BLaER1 (cell line): Measurements from ENCODE around the gene ADGRA1.

Experiments used
- H3K27ac ChIP-seq: shearing (Covaris generic); formaldehyde crosslinking; 2 replicates; pipeline ENCODE4 v1.8.1; 2022
- H3K27me3 ChIP-seq: shearing (Covaris generic); formaldehyde crosslinking; 2 replicates; pipeline ENCODE4 v1.8.1; 2022
- H3K36me3 ChIP-seq: shearing (Covaris generic); formaldehyde crosslinking; 2 replicates; pipeline ENCODE4 v1.8.1; 2022
- H3K4me1 ChIP-seq: shearing (Covaris generic); formaldehyde crosslinking; 2 replicates; pipeline ENCODE4 v1.8.1; 2022
- H3K4me2 ChIP-seq: shearing (Covaris generic); formaldehyde crosslinking; 2 replicates; pipeline ENCODE4 v1.8.1; 2022
- H3K4me3 ChIP-seq: shearing (Covaris generic); formaldehyde crosslinking; 2 replicates; pipeline ENCODE4 v1.8.1; 2022
- H3K9ac ChIP-seq: shearing (Covaris generic); formaldehyde crosslinking; 2 replicates; pipeline ENCODE4 v1.8.1; 2022
- H3K9me3 ChIP-seq: shearing (Covaris generic); formaldehyde crosslinking; 2 replicates; pipeline ENCODE4 v1.8.1; 2022
- H4K20me1 ChIP-seq: shearing (Covaris generic); formaldehyde crosslinking; 2 replicates; pipeline ENCODE4 v1.8.1; 2022
- Cebpa-rat ChIP-seq: shearing (Covaris generic); IDR thresholded peaks from 2 replicates; pipeline ENCODE4 v1.8.1; 2022

ADGRA1 gene

GRCh38 chr10:133159611-133159949 lies 71.9 kb downstream of the ADGRA1 start:
- no peaks in the 10 kb centered on the region for H3K9me3 ChIP-seq
- H3K4me3 ChIP-seq, result no peak overlapping the region
- H3K4me1 ChIP-seq, result peaks cover 57% of the 10 kb centered on the region
- no peaks in the 10 kb centered on the region for H3K36me3 ChIP-seq
- H4K20me1 ChIP-seq, result peaks cover 37% of the 10 kb centered on the region
- no peak overlapping the region for H3K27ac ChIP-seq
- H3K4me2 ChIP-seq, result peak overlapping the region; percentile 57
- no peak for TF ChIP-seq Cebpa-rat
- peaks cover 36% of the 10 kb centered on the region for H3K27me3 ChIP-seq
- no peak overlapping the region for H3K9ac ChIP-seq

- Histone ChIP-seq H3K4me3 (peak within 1 kb of the TSS; percentile 70), H3K27me3 (peaks cover 36% of the 10 kb centered on the region), H3K36me3 (no peaks in the 10 kb centered on the region), H3K4me2 (peak within 1 kb of the TSS; percentile 100), H3K9me3 (no peaks in the 10 kb centered on the region), H3K4me1 (peaks cover 63% of the 10 kb centered on the region), H3K9ac (peak within 1 kb of the TSS; percentile 34; the same call in 1 of the 2 replicates), H3K27ac (0 out of 2 replicates have a peak within 1 kb of the TSS, but pooled peaks have one; percentile 30), H4K20me1 (peaks cover 37% of the 10 kb centered on the region)
- no peak for TF ChIP-seq Cebpa-rat
Observed at GRCh38 chr10:133159950-133160825, 72.5 kb downstream of the ADGRA1 start, which contains the start of gene KNDC1. KNDC1 (plus strand) TSS chr10:133160219; CDS start chr10:133160468, 249 bp downstream.

- Histone ChIP-seq H3K27me3 (peaks cover 36% of the 10 kb centered on the region), H3K36me3 (no peaks in the 10 kb centered on the region), H4K20me1 (peaks cover 37% of the 10 kb centered on the region), H3K9me3 (no peaks in the 10 kb centered on the region), H3K9ac (peak overlapping the region; percentile 34; the same call in 1 of the 2 replicates), H3K4me3 (peak overlapping the region; percentile 70), H3K4me2 (peak overlapping the region; percentile 100), H3K4me1 (peaks cover 63% of the 10 kb centered on the region), H3K27ac (no peak overlapping the region)
- TF ChIP-seq Cebpa-rat, result no peak
Observed at GRCh38 chr10:133160826-133161471, 73.2 kb downstream of the ADGRA1 start.

GRCh38 chr10:133161486-133162109 lies 73.9 kb downstream of the ADGRA1 start:
- H3K4me3 ChIP-seq, result peak overlapping the region; percentile 70
- TF ChIP-seq Cebpa-rat, result no peak
- H3K27me3 ChIP-seq, result peaks cover 36% of the 10 kb centered on the region
- H3K27ac ChIP-seq, result no peak overlapping the region
- peaks cover 37% of the 10 kb centered on the region for H4K20me1 ChIP-seq
- H3K9me3 ChIP-seq, result no peaks in the 10 kb centered on the region
- peak overlapping the region; percentile 100 for H3K4me2 ChIP-seq
- H3K9ac ChIP-seq, result no peak overlapping the region
- H3K4me1 ChIP-seq, result peaks cover 63% of the 10 kb centered on the region
- H3K36me3 ChIP-seq, result no peaks in the 10 kb centered on the region

GRCh38 chr10:133162178-133162909 lies 74.6 kb downstream of the ADGRA1 start:
- no peak overlapping the region for H3K9ac ChIP-seq
- peaks cover 63% of the 10 kb centered on the region for H3K4me1 ChIP-seq
- H3K9me3 ChIP-seq, result no peaks in the 10 kb centered on the region
- peak overlapping the region; percentile 100 for H3K4me2 ChIP-seq
- no peaks in the 10 kb centered on the region for H3K36me3 ChIP-seq
- H3K27me3 ChIP-seq, result peaks cover 33% of the 10 kb centered on the region
- H3K4me3 ChIP-seq, result peak overlapping the region; percentile 70; the same call in 1 of the 2 replicates
- H4K20me1 ChIP-seq, result peaks cover 37% of the 10 kb centered on the region
- H3K27ac ChIP-seq, result no peak overlapping the region
- no peak for TF ChIP-seq Cebpa-rat

GRCh38 chr10:133162910-133163856 lies 75.5 kb downstream of the ADGRA1 start:
- H3K4me1 ChIP-seq, result peaks cover 71% of the 10 kb centered on the region
- no peak for TF ChIP-seq Cebpa-rat
- H3K9me3 ChIP-seq, result no peaks in the 10 kb centered on the region
- H3K4me2 ChIP-seq, result peak overlapping the region; percentile 100
- no peak overlapping the region for H3K27ac ChIP-seq
- no peaks in the 10 kb centered on the region for H3K36me3 ChIP-seq
- H3K27me3 ChIP-seq, result peaks cover 33% of the 10 kb centered on the region
- H4K20me1 ChIP-seq, result peaks cover 34% of the 10 kb centered on the region
- no peak overlapping the region for H3K9ac ChIP-seq
- no peak overlapping the region for H3K4me3 ChIP-seq

- peak overlapping the region; percentile 100 for H3K4me2 ChIP-seq
- H4K20me1 ChIP-seq, result peaks cover 25% of the 10 kb centered on the region
- H3K9me3 ChIP-seq, result no peaks in the 10 kb centered on the region
- peaks cover 30% of the 10 kb centered on the region for H3K27me3 ChIP-seq
- H3K27ac ChIP-seq, result no peak overlapping the region
- H3K9ac ChIP-seq, result no peak overlapping the region
- TF ChIP-seq Cebpa-rat, result no peak
- no peak overlapping the region for H3K4me3 ChIP-seq
- H3K36me3 ChIP-seq, result no peaks in the 10 kb centered on the region
- peaks cover 72% of the 10 kb centered on the region for H3K4me1 ChIP-seq
Observed at GRCh38 chr10:133163889-133164815, 76.4 kb downstream of the ADGRA1 start.
